SK-N-SH treated with all-trans-retinoic acid at 6 μM for 48 hours (cell line): ENCODE measurements around the gene CNN2.

Source experiments
- ATAC-seq: fragments of 200-7000 bp; cut with Tn5 transposase; 3 replicates; pipeline ENCODE4 v1.9.1; 2020; ENCODE audit warnings: mild to moderate bottlenecking, moderate library complexity
- ARNTL ChIP-seq: fragments of 450-650 bp; formaldehyde crosslinking; IDR thresholded peaks from 2 replicates; pipeline ENCODE4 v1.5.0; 2020; ENCODE audit warnings: low read depth, mild to moderate bottlenecking, moderate library complexity, borderline replicate concordance
- BACH2 ChIP-seq: fragments of 250-450 bp; sonication (Bioruptor Pico); IDR thresholded peaks from 2 replicates; pipeline ENCODE4 v1.9.0; 2021; ENCODE audit warnings: mild to moderate bottlenecking, borderline replicate concordance
- CSDC2 ChIP-seq: fragments of 250-450 bp; sonication (Bioruptor Pico); IDR thresholded peaks from 2 replicates; pipeline ENCODE4 v1.5.0; 2020; ENCODE audit warnings: mild to moderate bottlenecking, moderate library complexity
- ESRRG ChIP-seq: fragments of 250-450 bp; sonication (Bioruptor Pico); IDR thresholded peaks from 2 replicates; pipeline ENCODE4 v1.6.1; 2021; ENCODE audit warnings: mild to moderate bottlenecking
- GLIS3 ChIP-seq: fragments of 250-450 bp; sonication (Bioruptor Pico); IDR thresholded peaks from 2 replicates; pipeline ENCODE4 v1.5.0; 2020; ENCODE audit warnings: mild to moderate bottlenecking, moderate library complexity
- ISL1 ChIP-seq: fragments of 250-450 bp; sonication (Bioruptor Pico); IDR thresholded peaks from 2 replicates; pipeline ENCODE4 v2.1.2; 2022; ENCODE audit warnings: mild to moderate bottlenecking, moderate library complexity
- OSR1 ChIP-seq: fragments of 250-450 bp; sonication (Bioruptor Pico); IDR thresholded peaks from 2 replicates; pipeline ENCODE4 v1.8.0; 2022; ENCODE audit warnings: moderate library complexity, mild to moderate bottlenecking, inconsistent platforms
- PPARA ChIP-seq: fragments of 250-450 bp; sonication (Bioruptor Pico); IDR thresholded peaks from 2 replicates; pipeline ENCODE4 v1.5.0; 2020; ENCODE audit warnings: mild to moderate bottlenecking, borderline replicate concordance
- RARB ChIP-seq: fragments of 250-450 bp; sonication (Bioruptor Pico); IDR thresholded peaks from 2 replicates; pipeline ENCODE4 v1.8.0; 2021; ENCODE audit warnings: mild to moderate bottlenecking, moderate library complexity
- SNAI2 ChIP-seq: fragments of 250-450 bp; sonication (Bioruptor Pico); IDR thresholded peaks from 2 replicates; pipeline ENCODE4 v1.5.0; 2020; ENCODE audit warnings: mild to moderate bottlenecking, moderate library complexity
- TCF4 ChIP-seq: fragments of 250-450 bp; sonication (Bioruptor Pico); IDR thresholded peaks from 2 replicates; pipeline ENCODE4 v1.8.0; 2021; ENCODE audit warnings: mild to moderate bottlenecking, moderate library complexity, borderline replicate concordance
- TOX ChIP-seq: fragments of 250-450 bp; sonication (Bioruptor Pico); IDR thresholded peaks from 2 replicates; pipeline ENCODE4 v1.8.0; 2021; ENCODE audit warnings: mild to moderate bottlenecking, moderate library complexity, borderline replicate concordance
- ZC3H10 ChIP-seq: fragments of 250-450 bp; sonication (Bioruptor Pico); IDR thresholded peaks from 2 replicates; pipeline ENCODE4 v1.5.1; 2021; ENCODE audit warnings: mild to moderate bottlenecking, moderate library complexity
- ZFP3 ChIP-seq: fragments of 250-450 bp; sonication (Bioruptor Pico); IDR thresholded peaks from 2 replicates; pipeline ENCODE4 v1.5.0; 2020; ENCODE audit warnings: mild to moderate bottlenecking, moderate library complexity
- ZFP30 ChIP-seq: fragments of 450-650 bp; formaldehyde crosslinking; IDR thresholded peaks from 2 replicates; pipeline ENCODE4 v1.5.0; 2022; ENCODE audit warnings: mild to moderate bottlenecking, moderate library complexity
- ZNF565 ChIP-seq: fragments of 450-650 bp; formaldehyde crosslinking; conservative IDR thresholded peaks from 2 replicates; pipeline ENCODE4 v1.5.0; 2020; ENCODE audit warnings: low read depth, mild to moderate bottlenecking, moderate library complexity
- ZNF70 ChIP-seq: fragments of 450-650 bp; formaldehyde crosslinking; IDR thresholded peaks from 2 replicates; pipeline ENCODE4 v1.5.0; 2020; ENCODE audit warnings: mild to moderate bottlenecking, moderate library complexity
- ZNF8 ChIP-seq: fragments of 450-650 bp; formaldehyde crosslinking; IDR thresholded peaks from 2 replicates; pipeline ENCODE4 v1.5.0; 2020; ENCODE audit warnings: mild to moderate bottlenecking, moderate library complexity
- TF ChIP-seq, protein P1 (sequence below): fragments of 250-450 bp; sonication (Bioruptor Pico); IDR thresholded peaks from 2 replicates; pipeline ENCODE4 v1.5.0; 2020; ENCODE audit warnings: mild to moderate bottlenecking, moderate library complexity
- TF ChIP-seq, protein P2 (sequence below): fragments of 250-450 bp; sonication (Bioruptor Pico); IDR thresholded peaks from 2 replicates; pipeline ENCODE4 v1.5.1; 2021; ENCODE audit warnings: mild to moderate bottlenecking, moderate library complexity
- TF ChIP-seq, protein P3 (sequence below): fragments of 250-450 bp; sonication (Bioruptor Pico); IDR thresholded peaks from 2 replicates; pipeline ENCODE4 v1.8.0; 2021; ENCODE audit warnings: low read depth, mild to moderate bottlenecking, moderate library complexity, borderline replicate concordance
- TF ChIP-seq, protein P4 (sequence below): fragments of 250-450 bp; sonication (Bioruptor Pico); IDR thresholded peaks from 2 replicates; pipeline ENCODE4 v1.8.0; 2020; ENCODE audit warnings: mild to moderate bottlenecking, moderate library complexity, borderline replicate concordance

The CNN2 gene

DNA sequence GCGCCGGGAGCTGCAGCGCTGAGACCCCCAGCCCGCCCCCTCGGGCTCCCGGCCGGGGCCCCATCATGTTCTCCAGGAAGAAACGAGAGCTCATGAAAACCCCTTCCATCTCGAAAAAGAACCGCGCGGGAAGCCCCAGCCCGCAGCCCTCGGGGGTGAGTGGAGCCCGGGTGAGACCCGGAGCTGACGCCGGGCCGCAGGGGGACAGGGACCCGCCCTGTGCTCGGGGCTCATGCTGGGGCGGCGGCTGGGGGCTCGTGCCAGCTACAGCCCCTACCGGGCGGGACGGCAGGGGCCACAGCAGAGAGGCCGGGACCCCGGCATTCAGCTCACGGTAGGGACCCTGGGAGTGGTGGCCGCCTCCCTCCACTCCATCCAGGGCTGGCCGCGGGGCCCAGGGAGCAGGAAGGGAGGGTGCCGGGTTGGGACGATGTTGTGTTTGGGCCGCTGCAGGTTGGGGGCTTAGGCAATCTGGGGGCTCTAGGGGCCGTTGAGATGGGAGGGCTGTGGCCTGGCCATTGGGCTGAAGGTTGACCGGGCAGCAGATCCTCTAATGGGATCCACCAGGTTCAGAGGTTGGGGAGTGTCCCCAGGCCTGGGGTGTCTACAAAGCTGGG lies 41.0 kb downstream of the CNN2 start:
- TF ChIP-seq ZC3H10 (CRISPR knock-in tag) = no peak
- no peak for TF ChIP-seq ZFP3 (CRISPR knock-in tag)
- no peak for TF ChIP-seq GLIS3
- TF ChIP-seq ISL1 (CRISPR knock-in tag) = no peak
- TF ChIP-seq, protein P1, sequence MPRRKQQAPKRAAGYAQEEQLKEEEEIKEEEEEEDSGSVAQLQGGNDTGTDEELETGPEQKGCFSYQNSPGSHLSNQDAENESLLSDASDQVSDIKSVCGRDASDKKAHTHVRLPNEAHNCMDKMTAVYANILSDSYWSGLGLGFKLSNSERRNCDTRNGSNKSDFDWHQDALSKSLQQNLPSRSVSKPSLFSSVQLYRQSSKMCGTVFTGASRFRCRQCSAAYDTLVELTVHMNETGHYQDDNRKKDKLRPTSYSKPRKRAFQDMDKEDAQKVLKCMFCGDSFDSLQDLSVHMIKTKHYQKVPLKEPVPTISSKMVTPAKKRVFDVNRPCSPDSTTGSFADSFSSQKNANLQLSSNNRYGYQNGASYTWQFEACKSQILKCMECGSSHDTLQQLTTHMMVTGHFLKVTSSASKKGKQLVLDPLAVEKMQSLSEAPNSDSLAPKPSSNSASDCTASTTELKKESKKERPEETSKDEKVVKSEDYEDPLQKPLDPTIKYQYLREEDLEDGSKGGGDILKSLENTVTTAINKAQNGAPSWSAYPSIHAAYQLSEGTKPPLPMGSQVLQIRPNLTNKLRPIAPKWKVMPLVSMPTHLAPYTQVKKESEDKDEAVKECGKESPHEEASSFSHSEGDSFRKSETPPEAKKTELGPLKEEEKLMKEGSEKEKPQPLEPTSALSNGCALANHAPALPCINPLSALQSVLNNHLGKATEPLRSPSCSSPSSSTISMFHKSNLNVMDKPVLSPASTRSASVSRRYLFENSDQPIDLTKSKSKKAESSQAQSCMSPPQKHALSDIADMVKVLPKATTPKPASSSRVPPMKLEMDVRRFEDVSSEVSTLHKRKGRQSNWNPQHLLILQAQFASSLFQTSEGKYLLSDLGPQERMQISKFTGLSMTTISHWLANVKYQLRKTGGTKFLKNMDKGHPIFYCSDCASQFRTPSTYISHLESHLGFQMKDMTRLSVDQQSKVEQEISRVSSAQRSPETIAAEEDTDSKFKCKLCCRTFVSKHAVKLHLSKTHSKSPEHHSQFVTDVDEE (CRISPR knock-in tag) = no peak
- no peak for TF ChIP-seq ZNF8 (CRISPR knock-in tag)
- TF ChIP-seq ARNTL (CRISPR knock-in tag) = no peak
- no peak for TF ChIP-seq ZNF70
- no peak for TF ChIP-seq ZFP30 (CRISPR knock-in tag)
- TF ChIP-seq, protein P2, sequence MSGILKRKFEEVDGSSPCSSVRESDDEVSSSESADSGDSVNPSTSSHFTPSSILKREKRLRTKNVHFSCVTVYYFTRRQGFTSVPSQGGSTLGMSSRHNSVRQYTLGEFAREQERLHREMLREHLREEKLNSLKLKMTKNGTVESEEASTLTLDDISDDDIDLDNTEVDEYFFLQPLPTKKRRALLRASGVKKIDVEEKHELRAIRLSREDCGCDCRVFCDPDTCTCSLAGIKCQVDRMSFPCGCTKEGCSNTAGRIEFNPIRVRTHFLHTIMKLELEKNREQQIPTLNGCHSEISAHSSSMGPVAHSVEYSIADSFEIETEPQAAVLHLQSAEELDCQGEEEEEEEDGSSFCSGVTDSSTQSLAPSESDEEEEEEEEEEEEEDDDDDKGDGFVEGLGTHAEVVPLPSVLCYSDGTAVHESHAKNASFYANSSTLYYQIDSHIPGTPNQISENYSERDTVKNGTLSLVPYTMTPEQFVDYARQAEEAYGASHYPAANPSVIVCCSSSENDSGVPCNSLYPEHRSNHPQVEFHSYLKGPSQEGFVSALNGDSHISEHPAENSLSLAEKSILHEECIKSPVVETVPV = no peak
- no peak for TF ChIP-seq ESRRG (CRISPR knock-in tag)
- TF ChIP-seq BACH2 (CRISPR knock-in tag) = no peak
- no peak for TF ChIP-seq TCF4 (CRISPR knock-in tag)
- TF ChIP-seq OSR1 (CRISPR knock-in tag) = no peak
- no peak for ATAC-seq

DNA sequence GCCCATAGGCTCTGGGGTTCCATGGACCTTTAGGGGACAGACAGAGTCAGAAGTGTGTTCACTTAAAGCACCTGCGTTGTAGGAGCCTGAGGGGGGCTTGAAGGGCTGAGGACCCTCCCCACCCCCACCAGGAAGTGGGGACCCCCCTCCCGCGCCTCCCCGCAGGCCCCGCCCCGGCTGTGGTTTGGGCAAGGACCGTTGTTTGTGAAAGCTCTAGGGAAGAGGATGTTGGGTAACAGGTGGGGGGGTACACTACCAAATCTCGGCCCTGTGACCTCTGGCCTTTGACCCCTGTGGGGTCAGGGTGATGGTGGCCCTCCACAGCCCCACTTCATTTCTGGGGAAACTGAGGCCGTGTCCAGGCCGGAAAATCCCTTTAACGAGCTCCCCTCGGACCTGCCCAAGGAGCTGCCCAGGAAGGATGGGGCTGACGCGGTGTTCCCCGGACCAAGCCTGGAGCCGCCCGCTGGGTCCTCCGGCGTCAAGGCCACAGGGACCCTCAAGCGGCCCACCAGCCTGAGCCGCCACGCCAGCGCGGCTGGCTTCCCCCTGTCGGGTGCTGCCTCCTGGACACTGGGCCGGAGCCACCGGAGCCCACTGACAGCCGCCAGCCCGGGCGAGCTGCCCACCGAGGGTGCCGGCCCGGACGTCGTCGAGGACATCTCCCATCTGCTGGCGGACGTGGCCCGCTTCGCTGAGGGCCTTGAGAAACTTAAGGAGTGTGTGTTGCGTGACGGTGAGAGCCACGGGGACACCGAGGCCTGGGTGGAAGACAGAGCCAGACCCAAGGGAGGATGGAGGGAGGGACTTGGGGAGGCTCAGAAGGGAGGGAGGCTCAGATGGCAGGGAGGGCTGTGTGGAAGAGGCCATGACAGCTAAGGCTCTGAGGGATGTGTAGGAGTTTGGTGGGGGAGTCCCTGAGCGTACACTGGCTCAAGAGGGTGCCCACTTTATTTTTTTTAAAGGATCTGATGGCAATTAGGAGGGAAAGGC lies 41.9 kb downstream of the CNN2 start:
- TF ChIP-seq ZFP3 (CRISPR knock-in tag) (peak; percentile 97), ZNF8 (CRISPR knock-in tag) (no peak)
- TF ChIP-seq, all 23 proteins: peak for 1
- no peak for ATAC-seq

DNA sequence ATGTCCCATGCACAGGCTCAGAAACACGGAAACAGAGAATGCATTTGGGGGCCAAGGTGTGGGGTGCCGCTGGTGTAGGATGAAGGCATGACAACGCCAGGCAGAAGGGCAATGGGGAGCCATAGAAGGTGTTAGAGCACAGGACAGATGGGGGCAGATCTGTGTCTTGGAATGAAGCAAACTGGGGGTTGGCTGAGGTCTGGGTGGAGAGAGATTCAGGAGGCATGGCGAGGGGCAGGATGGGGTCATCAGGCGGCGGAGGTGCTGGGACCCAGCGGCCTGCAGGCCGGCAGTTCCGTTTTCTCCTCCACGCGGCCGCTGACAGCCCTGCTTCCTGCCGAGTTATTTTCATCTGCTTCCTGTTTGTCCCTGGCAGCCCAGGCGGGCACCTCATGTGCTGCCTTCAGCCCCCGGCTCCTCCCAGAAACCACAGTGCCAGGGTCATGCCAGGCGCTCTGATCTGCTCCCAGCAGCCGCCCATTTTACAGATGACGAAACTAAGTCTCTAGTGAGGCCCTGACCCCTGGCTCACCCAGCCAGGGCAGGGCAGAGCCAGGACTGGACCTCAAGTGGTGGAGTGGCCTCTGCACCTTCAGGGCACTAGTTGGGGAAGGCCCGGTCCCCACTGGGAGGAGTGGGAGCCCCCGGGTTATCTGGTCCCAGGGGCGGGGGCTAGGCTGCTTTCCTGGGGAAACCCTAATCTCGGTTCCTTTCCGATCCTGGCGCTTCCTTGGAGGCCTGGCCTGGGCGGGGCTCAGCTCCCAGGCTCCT lies 42.8 kb downstream of the CNN2 start:
- ATAC-seq = no peak
- TF ChIP-seq ZC3H10 (CRISPR knock-in tag) (no peak), ZFP30 (CRISPR knock-in tag) (no peak), TOX (CRISPR knock-in tag) (no peak), ISL1 (CRISPR knock-in tag) (no peak), SNAI2 (CRISPR knock-in tag) (no peak), ESRRG (CRISPR knock-in tag) (no peak), GLIS3 (no peak), PPARA (CRISPR knock-in tag) (no peak), ZFP3 (CRISPR knock-in tag) (no peak; the same call in 1 of the 2 replicates), ZNF8 (CRISPR knock-in tag) (no peak), TCF4 (CRISPR knock-in tag) (no peak), CSDC2 (CRISPR knock-in tag) (no peak), ZNF565 (CRISPR knock-in tag) (no peak), RARB (CRISPR knock-in tag) (no peak), ZNF70 (no peak), BACH2 (CRISPR knock-in tag) (no peak), ARNTL (CRISPR knock-in tag) (no peak)
- TF ChIP-seq, protein P3, sequence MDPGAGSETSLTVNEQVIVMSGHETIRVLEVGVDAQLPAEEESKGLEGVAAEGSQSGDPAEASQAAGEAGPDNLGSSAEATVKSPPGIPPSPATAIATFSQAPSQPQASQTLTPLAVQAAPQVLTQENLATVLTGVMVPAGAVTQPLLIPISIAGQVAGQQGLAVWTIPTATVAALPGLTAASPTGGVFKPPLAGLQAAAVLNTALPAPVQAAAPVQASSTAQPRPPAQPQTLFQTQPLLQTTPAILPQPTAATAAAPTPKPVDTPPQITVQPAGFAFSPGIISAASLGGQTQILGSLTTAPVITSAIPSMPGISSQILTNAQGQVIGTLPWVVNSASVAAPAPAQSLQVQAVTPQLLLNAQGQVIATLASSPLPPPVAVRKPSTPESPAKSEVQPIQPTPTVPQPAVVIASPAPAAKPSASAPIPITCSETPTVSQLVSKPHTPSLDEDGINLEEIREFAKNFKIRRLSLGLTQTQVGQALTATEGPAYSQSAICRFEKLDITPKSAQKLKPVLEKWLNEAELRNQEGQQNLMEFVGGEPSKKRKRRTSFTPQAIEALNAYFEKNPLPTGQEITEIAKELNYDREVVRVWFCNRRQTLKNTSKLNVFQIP (CRISPR knock-in tag) = no peak
- TF ChIP-seq, protein P4, sequence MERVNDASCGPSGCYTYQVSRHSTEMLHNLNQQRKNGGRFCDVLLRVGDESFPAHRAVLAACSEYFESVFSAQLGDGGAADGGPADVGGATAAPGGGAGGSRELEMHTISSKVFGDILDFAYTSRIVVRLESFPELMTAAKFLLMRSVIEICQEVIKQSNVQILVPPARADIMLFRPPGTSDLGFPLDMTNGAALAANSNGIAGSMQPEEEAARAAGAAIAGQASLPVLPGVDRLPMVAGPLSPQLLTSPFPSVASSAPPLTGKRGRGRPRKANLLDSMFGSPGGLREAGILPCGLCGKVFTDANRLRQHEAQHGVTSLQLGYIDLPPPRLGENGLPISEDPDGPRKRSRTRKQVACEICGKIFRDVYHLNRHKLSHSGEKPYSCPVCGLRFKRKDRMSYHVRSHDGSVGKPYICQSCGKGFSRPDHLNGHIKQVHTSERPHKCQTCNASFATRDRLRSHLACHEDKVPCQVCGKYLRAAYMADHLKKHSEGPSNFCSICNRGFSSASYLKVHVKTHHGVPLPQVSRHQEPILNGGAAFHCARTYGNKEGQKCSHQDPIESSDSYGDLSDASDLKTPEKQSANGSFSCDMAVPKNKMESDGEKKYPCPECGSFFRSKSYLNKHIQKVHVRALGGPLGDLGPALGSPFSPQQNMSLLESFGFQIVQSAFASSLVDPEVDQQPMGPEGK (CRISPR knock-in tag) = no peak
- TF ChIP-seq, protein P2 = no peak
- TF ChIP-seq, all 23 proteins: peak for 0
